PC-3 (cell line): Measurements from ENCODE around the gene CFAP97D1.

Experiments used
- CTCF ChIP-seq: fragments of 300-600 bp; sonication (generic); conservative IDR thresholded peaks from 2 replicates; pipeline ENCODE4 v1.5.1; 2017; ENCODE audit warnings: antibody characterized with exemption, low read depth, mild to moderate bottlenecking, low read length
- EZH2 ChIP-seq: fragments of 300-600 bp; sonication (generic); IDR thresholded peaks from one replicate; pipeline ENCODE4 v1.6.1; 2017; ENCODE audit warnings: antibody characterized with exemption, mild to moderate bottlenecking, low read length; ENCODE audit not compliant: unreplicated experiment
- EZH2phosphoT487 ChIP-seq: fragments of 300-600 bp; sonication (generic); IDR thresholded peaks from 2 replicates; pipeline ENCODE4 v1.6.1; 2018; ENCODE audit warnings: mild to moderate bottlenecking, antibody characterized with exemption, low read length, borderline replicate concordance

GRCh38 chr17:43788540-43788939 is 8.3 kb downstream of the CFAP97D1 start:
- TF ChIP-seq CTCF: no peak
- TF ChIP-seq EZH2: no peak
- TF ChIP-seq EZH2phosphoT487: no peak
